HG03196 (cell line): ENCODE results near the gene TMEM273.
"Not testable (repeated sequence)": the region's sequence is repeated elsewhere in the genome, so short reads cannot be mapped to it uniquely, and the experiment has no call there.

Experiments
- ATAC-seq: cut with Tn5 transposase; IDR thresholded peaks from one replicate; pipeline ENCODE4 v1.9.1; 2021; ENCODE audit not compliant: unreplicated experiment

Gene TMEM273

DNA sequence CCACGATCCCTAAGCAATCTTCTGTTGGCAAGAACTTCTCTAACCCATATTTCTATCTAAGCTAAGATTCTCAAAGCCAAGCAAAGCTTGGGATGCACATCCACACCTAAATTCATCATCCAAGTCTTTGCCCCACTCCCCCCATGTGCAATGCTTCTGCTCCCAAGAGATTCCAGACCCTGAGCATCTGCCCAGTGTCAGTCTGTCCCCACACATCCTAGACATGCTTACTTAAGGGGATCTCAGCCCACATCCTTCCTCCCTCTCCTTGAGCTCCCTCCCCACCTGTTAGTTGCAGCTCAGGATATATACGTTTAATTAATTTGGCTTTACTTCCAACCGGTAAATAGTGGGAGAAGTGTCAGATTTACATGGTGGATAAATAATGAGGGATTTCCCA is 17.0 kb upstream of the TMEM273 start:
- ATAC-seq = no peak

DNA sequence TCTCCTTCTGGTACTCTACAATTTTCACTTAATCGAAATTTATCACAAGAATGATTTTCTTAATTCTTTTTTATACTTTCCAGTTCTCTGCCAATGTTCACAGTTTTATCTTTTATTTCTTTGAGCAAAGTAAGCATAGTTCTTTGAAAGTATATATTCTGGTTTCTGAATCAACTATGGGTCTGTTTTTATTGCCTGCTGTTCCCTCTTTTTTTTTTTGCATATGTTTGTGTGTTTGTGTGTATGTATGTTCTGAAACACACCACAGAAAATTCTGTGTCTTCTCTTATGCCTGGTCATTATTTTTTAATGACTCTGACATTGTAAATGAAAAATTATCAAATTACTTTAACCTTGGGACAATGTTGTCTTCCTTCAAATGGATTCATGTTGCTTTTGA is 15.9 kb upstream of the TMEM273 start:
- no peak for ATAC-seq

DNA sequence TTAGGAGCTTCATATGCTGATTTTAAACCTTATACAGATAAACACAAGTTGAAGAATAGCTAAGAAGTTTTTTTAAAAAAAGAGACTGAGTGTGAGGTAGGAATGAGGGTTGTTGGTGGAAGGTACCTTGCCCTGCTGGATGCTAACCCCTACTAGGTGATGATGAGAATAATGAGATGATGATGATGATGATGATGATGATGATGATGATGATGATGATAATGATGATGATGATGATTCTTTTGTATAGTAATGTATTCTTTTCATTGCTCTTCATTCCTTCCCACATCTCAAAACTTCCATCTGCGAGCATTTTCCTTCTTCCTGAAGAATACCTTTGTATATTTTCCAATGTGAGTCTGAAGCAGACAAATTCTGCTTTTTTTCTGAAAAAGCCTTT is 14.1 kb upstream of the TMEM273 start:
- no peak for ATAC-seq

DNA sequence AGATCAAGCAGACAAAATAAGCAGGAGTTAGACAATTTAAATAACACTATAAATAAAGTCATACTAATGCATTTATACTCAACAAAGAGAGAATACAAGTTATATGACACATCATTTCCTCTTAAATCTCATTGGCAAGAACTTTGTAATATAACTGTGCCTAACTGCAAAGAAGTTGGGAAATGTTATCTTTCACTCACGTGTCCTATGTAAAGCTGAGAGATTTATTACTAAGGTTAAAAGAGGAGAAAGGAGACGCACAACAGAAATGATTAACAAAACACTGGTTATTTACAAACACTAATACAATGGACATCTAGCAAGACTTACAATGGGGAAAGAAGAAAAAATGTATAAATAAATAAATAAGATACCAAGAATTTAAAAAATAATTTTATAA is 12.7 kb upstream of the TMEM273 start:
- no peak for ATAC-seq

DNA sequence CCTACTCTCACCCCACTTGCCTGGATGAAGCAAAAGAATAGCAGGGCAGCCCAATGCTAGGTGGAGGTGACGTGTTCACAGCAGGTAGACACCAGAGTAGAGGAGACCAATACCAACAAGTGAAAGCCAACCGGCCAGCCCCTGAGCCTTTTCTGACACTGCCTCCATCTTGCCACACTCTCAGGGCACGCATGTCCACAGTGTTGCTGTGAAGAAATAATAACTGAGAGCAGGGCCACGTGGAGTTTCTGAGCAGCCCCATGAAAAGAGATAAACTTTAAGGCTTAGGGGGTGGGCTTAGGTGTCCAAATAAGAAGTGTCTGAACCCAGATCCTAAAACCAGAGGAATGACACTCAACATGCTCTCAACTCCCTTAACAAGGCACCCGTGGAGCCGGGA is 9.0 kb upstream of the TMEM273 start:
- no peak for ATAC-seq

DNA sequence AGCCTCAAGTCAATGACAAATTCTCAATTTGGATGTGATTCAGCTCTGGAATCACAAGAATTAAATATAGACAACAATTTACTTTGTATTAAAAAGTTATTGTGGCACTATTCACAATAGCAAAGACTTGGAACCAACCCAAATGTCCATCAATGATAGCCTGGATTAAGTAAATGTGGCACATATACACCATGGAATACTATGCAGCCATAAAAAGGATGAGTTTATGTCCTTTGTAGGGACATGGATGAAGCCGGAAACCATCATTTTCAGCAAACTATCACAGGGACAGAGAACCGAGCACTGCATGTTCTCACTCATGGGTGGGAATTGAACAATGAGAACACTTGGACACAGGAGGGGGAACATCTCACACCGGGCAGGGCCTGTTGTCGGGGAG is 7.7 kb upstream of the TMEM273 start:
- not testable (repeated sequence) for ATAC-seq

DNA sequence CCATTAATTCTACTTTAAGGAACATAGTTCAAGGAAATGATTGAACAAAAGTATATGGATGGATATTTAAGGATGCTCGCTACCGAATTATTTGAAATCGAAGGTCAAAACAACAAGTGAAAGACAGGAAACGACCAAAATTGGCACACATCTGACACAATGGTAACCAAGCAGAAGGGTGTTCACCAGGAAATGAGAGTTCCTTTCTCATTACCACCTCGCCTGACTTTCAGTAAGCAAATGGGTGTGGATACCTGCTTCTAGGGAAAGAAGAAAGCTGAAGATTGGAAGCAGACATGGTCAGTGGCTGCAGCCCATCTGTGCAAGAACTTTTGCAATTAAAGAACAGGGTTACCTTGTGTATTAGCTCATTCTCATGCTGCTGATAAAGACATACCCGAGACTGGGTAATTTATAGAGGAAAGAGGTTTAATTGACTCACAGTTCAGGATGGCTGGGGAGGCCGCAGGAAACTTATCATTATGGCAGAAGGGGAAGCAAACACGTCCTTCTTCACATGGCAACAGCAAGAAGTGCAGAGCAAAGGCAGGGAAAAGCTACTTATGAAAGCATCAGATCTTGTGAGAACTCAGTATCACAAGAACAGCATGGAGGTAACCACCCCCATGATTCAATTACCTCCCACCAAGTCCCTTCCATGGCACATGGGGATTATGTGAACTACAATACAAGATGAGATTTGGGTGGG is 6.2 kb upstream of the TMEM273 start:
- no peak for ATAC-seq

DNA sequence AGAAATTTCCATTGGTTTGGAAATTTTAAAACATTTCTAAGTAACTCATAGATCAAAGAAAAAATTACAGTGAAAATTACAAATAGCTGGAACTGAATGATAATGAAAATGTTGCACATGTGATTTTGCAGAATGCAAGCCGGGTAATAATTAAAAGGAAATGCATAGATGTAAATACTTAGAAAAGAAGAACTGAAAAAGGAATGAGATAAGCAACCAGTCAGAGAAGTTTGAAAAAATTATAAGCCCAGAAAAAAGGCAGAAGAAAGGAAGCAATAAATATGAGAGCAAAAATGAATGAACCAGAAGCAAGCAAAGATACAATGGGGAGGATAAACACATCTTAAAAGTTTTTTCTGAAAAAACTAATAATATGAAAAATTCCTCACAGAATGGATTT is 3.2 kb upstream of the TMEM273 start:
- no peak for ATAC-seq

DNA sequence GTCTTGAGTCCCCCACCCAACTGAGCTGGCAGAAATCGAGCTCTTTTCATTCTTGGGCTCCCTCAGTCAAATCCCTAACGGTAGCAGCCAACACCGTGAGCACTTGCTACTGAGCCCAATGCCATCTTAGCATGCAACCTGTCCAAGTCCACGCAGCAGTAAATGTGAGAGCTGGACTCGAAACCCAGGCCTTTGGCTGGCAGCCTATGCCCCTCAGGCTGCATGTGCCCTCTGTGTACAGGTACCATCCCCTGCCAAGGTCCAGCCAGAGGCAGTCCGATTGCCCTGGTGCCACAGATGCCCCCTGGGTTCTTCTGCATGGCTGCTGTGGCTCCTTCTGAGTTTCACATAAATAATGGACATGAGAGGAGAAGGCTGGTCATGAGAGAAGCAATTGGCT is 1.2 kb upstream of the TMEM273 start:
- no peak for ATAC-seq

DNA sequence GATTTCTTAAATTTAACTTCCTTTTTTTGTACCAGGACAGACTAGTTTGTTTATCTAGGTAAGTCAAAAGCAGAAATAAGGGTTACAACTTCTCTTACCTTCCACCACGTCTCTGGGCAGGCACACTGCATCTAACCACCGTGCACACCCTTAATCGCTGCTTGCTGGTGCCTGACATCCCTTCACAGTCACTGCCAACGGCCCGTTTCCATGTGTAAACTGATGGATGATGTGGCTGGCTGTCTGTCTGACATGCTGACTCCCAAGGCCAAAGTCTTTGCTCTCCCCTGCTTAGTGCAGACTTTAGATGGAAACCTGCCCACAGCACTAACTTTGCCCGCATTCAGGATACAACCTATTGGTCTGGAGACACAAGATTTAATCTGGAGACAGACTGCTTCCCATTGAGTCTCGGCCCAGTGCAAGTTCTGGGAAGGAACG is 1.1 kb downstream of the TMEM273 start:
- ATAC-seq = no peak

DNA sequence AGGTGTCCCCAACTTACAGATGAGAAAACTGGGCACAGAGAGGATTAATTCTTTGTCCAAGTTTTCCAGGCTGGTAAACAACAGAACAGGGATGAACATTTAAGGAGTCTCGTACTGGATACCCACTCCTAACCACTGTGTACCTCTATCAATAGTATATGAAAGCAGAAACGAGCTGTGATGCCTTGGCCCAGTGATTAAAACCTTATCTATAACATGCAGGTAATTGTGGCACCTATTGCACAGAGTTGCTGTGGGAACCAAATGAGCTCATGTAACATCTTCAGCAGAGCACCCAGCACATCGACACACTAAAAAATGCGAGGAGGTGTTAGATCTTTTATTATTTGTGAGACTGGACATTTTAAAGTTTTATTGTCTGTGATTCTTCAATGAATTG is 1.6 kb downstream of the TMEM273 start:
- ATAC-seq = no peak

DNA sequence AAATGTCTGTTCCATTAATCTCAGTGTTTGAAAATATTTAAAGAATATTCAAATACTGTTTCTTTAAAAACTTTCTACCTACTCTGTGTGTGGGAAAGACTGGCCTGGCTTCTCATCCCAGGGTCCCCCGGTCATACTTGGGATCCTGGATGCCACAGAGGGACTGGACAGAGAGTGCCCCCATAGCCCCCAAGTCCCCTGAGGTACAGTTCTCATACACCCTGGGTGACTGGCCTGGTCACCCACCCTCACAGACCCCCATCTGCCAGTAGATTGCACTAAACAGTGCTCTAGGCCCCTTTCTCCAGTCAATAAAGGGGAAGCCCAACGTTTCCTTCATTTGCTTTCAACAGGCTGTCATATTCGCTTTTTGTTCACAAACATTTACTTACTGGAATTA is 3.0 kb downstream of the TMEM273 start:
- no peak for ATAC-seq

DNA sequence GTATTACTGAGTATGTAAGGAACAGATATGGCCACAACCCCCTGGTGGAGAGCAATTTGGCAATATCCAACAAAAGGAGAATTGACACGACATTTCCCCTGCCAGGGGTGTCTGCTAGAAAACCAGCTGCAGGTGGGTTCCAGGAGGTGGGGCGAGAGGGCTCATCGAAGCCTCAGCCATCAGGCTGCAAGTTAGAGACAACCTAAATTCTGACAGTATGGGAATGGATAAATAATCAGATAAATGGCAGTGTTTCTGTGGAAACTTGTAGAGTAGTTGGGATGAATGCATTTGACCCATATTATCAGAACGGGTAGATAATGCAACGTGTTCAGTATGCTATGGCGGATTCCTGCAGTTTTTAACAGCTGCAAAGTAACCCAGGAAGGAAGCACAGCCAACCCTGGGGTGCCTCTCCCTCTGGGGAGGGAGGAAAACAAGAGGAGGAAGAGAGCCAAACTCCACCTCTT is 3.5 kb downstream of the TMEM273 start:
- no peak for ATAC-seq

DNA sequence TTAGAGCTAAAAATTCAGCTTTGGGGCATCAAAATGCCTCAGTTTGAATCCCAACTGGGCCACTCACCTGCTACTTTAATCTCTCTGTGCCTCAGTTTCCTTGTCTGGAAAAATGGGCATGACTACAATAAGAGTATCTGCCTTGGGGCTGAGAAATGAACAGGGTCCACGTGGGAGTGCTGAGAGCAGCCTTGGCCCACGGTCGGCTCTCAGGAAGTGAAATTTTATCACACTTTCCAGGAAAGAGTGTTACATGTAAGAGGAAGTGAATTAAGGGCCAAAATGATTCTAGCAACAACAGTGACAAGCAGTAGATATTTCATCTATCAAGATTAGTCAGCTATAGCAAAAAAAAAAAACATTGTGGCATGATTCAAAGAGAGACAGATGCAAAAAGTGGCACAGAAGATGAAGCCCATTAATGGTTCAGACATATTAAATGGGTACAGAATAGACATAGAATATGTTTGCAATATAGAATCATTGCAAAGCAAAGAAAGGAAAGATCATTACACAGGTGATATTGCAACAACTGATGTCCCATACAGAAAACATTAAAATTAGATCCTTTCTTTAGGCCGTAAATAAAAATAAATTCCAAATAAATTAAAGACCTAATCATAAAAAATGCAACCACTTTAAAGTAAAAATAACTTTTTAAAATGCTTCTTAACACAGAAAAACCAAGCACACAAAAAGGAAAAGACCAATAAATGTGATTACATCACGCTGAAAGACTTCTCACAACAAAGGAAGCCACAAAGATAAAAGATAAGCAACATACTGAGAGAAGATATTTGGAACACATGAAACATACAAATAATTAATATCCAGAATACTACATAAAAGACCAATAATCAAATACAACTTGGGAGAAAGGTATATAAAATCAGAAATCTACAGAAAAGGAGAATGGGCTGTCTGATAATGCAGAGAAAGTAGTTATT is 4.3 kb downstream of the TMEM273 start:
- ATAC-seq = no peak

DNA sequence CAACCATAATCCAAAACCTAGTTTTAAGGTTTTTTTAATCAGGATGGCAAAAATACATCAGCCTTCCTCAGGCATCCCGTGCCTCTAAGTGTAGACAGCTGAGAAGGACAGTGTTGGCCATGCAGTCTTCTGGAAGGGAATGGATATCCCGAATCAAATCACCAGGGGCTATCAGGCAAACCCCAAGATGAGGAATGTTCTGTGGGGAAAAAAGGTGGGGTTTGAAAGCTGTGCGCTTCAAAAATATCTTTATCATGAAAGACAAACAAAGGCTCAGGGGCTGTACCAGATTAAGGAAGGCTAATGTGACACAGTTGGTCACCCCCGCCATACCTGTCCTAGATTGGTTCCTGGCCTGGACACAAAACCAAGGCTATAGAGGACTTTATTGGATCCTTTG is 5.4 kb downstream of the TMEM273 start:
- no peak for ATAC-seq

DNA sequence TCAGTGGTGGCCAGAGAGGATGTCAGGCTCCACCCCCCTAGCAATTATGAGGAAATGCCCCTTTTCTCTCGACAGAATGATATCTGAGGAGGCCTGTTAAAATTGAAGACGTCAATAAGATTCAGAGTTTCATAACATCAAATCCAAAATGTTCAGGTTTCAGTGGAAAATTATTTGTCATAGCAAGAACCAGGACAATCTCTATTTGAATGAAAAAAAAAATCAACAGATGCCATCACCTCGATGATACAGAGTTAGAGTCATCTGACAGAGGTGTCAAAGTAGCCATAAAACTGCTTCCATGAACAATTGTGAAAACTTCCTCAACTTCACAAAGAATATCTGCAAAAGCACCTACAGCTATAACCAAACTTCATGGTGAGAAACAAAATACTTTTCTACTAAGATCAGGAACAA is 7.7 kb downstream of the TMEM273 start:
- ATAC-seq = no peak

DNA sequence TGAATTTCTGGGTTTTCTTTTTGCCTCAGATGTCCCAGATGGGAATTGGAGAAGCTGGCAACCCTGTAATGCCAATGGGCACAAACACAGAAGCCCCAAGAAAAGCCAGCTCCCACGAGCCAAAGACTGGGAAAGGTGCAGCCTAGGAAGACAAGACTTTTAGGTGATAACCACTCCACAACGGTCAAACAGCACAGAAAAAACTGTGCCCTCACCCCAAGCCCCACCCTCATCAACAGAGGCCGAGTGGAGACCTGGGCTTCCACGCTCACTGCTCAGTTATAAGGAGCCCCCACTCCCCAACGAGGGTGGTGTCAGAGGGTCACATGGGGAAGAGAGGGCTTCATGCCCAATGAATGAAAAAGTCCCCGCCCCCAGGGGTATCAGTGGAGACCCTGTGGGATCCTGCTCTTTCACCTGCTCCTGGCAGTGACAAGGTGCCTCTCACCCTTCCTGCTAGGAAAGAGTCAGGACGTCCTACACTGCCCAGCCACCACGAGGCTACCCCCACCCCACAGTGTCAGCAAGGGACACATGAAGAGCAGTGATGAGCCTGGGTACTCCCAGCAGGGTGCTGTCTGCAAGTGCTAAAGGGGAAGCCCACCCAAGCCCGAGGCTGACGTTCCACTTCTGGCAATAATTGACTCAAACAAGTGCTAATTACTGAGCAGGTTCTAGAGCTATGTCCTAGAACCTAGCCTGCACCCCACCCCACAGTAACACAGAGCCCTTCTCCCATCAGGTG is 8.3 kb downstream of the TMEM273 start:
- ATAC-seq = no peak

DNA sequence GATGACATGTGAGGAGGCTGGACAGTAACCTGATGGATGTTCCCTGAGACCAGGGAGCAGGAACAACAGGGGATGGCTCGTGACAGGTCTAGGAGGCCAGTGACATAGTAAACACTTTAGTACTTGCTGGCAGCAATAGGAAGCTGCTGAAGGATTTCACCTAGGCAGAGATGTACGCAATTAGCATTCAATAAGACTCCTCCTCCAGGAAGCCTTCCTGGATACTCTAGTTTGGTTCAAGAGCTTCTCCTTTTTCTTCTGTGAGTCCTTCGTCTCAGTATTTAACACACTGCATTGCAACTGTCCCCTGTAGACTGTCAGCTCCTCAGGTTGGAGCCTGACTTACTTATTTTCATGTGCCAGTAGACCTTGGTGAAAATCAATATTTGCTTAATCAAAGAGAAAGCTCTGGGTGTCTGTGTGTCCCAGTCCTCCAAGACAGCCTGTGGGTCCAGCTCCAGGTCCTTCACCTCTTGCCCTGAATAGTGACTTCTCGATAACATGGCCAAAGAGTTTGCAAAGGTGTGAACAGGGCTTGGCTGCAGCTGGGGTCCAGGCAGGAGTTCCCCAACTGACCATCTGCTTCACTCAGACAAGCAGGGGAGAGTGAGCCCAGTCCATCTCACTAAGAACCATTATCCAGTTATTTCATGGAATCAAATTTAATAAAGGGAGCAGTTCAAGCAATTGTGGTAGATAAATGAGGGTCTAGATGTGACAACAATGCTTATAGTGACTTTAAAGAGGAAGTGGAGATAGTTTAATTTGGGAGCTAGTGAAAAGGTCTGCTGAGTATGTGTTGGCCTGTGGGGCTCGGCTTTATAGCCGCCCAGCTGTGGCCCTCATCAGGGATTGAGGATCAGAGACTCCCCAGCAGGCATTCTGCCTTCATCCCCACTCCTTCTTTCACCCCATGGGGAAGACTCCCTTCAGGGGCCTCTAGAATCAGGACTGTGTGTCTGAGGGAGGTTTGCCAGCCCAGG is 9.4 kb downstream of the TMEM273 start:
- no peak for ATAC-seq

DNA sequence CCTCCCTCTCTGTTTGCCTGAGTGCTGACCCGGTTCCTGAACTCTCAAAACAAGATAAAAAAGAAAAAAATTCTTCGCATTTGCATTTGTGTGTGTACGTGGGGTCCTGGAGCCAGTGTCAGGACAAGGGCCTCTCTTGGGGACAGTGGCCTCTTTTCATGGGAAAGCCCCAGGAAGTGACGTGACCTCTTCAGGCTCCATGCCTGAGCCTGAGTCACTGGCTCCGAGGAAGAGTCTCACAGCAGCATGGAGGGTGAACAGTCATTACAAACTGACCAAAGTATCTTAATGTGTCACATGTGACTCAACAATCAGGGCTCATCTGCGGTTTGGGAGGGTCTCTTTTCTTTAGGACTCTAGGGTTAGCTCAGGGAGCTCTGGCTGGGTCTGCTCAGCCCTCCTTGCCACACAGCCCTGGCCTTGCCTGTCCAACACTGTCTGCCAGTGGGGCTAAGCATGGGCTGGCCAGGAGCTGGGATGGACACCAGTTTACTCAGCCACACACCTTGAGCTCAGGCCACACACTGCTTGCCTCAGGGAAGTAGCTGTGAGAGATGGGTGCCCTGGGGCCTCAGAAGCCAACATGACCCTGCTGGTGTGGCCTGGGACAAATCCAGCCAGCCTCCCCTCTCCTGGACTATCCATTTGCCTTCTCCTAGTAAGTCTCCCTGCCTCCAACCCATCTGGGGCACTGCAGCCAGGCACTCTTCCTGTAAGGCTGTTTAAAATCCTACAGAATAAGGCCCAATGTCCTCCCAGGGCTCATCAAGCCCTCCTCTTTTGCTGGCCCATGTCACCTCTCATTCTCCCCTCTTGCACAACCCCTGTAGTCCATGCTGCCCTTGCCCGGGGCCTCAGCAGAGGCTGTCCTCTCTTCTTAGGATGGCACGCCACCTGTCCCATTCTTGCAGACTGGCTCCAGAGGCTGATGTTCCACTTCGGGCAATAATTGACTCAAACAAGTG is 10.5 kb downstream of the TMEM273 start:
- peak; percentile 79 for ATAC-seq
